Stimulated activated CD8-positive, alpha-beta memory T cell treated with anti-CD3 and anti-CD28 coated beads, Interleukin-2, amount 100 ng/mL, for 1 hour (primary cell): Measurements from ENCODE around the gene DAPK1.

Experiments used
- DNase-seq, 2 donors: peaks; one replicate each; pipeline ENCODE4 v3.0.0-alpha.2; 2020; ENCODE audit warnings: low read depth in 2 of 2

DAPK1 gene

DNA sequence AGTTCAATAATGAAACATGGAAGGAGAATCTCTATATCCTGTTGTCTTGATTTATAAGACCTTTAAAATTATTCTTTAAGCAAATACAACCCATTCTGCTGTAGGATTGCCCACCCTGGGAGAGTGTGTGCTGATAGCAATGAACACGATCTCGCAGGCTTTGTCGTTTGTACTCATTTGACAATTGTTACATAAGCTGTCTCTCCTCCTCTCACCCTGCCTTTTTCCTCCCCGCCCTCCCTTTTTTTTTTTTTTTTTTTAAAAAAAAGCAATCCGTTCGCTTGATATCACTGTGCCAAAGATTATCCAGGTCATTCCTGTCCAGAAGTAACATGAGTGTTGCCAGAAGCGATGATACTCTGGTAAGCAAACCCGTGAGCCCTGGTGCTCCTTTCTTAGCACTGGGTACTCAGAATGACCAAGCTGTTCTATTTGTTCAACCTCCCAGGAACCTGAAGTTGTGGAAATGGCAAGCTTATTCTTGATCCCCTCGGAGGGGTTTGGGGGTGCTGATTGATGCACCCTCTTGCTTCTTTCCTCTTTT lies 145.5 kb downstream of the DAPK1 start:
- DNase-seq, result no peak

DNA sequence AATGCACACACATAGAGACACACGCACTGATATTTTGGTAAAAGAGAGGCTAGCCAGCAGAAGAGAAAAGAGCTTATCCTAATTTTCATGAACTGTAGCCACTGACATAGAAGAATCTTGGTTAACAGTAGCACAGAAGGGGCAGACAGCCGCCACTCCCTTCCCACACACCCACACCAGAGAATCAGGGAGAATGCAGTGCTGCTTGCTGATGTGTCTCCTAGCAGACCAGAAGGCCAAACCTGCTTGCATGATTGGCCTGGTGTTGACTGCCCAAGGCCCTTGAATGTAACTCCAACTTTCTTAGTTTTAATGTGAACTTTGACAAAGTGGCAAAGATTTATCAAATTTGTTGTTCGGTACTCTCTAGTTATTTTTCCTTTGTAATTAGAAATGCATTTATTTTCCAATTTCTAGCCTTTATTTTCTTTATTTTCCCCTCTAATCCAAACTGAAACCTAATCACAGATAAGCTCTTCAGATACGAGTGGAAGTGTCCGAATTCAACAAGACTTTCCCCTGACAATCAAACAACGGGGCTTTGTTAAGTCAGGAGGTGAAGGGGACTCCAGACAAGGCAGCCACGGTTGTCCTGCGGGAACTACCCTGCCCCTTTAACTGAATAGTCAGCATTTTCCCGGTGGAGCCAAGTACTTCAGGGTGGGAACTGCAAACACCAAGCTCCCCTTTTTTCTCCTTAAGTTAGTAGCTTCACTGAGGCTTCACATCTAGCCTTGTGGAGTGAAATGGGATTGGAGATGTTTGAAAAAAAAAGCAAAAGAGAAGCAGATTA lies 146.3 kb downstream of the DAPK1 start:
- no peak for DNase-seq

DNA sequence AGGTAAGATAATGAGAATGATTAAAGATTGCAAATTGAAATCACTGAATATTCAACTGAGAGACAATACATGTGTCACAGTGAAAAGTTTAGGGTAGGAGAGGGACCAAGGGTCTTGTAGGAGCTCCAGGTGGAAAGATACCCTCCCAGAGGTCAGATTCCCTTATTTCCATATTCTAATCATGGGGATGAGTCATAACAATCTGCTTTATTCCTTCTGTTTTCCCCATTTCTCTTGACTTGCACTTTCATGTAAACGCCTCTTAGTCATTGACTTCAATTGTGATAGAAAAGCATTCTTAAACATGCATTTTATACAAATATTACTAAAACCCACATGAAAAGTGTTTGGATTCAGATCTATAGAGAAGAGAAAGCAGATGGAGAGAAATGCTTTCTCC lies 147.0 kb downstream of the DAPK1 start:
- no peak for DNase-seq

DNA sequence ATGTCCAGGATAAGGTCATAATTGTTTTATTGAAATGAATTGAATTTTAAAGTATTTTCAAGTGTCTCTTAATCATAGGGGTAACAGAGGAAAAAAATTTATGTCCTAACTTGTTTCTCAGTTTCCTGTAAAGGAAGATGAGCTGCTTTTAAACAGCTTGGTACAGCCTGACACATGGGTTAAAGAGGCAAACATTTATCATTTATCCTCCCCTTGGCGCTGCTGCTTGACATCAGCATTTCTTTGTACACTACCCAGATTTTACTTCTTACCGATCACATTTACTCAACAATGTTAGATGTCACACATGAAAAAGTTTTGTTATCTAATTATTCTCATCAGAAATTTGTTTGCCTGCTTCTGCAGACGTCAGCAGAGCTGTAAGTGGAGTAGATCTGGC lies 148.9 kb downstream of the DAPK1 start:
- DNase-seq, result no peak

DNA sequence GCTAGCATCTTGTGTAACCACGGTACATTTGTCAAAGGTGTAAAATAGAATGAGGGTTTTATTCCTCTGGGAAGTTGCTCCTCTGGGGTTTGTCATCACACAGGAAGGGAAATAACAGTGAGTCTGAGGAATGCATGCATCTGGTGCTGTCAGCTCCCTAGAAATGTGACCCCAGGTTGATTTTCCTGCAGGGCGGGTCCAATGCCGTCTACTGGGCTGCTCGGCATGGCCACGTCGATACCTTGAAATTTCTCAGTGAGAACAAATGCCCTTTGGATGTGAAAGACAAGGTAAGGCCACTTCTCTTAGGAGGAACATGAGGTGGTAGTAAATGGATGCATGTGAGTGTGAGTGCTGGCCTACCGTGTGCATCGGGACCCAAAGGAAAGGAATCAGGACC lies 149.4 kb downstream of the DAPK1 start:
- no peak for DNase-seq

DNA sequence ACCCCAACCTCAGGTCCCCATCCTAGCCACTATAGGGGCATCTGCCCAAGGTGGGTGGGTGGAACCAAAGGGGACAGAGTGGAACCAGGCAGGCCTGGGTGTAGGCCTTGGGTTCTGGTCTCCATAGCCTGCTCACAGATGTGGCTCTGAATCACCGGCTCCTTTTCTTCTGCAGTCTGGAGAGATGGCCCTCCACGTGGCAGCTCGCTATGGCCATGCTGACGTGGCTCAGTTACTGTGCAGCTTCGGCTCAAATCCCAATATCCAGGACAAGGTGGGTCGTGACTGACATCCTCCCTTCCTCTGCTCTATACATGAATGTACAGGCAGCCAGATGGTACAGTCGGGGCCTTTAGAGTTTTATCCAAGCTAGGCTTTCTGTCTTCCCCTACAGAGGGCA lies 150.9 kb downstream of the DAPK1 start:
- DNase-seq, result no peak

DNA sequence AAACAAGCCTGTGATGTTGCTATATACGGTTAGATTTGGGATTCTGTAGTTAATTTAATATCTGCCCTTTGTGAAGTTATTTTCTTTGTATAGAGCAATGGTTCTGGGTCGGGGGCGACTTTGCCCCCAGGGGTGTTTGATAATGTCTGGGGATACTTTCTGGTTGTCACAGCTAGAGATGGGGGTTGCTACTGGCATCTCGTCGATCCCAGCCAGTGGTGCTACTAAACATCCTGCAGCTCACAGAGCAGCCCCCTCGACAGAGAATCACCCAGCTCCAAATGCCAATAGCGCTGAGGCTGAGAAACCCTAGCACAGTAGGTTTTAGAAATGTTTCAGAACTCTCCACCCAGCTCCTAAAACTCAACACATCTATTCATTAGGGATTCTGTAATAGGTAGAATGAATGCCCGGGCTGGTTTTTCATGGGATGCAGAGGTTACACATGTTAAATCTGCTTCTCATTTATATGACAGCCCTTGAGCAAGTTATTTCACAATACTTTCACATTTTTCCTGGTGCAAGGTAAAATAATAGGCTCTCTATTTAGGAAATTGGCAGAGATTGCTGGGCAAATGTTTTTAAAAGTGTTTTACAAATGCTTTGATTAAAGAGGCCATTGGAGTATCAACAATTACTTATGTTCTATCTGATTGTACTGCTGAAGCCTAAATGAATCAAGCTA lies 153.1 kb downstream of the DAPK1 start:
- no peak for DNase-seq

DNA sequence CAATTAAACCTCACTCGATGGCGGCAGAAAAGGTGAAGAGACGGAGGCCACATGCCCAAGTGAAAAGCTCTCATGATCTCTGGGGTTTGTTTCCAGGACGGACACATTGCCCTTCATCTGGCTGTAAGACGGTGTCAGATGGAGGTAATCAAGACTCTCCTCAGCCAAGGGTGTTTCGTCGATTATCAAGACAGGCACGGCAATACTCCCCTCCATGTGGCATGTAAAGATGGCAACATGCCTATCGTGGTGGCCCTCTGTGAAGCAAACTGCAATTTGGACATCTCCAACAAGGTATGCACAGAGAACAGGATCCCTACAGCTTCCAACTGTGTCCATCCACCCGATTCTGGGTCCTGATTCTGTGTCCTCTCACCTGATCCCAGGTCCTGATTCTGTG lies 153.8 kb downstream of the DAPK1 start:
- DNase-seq, result no peak

DNA sequence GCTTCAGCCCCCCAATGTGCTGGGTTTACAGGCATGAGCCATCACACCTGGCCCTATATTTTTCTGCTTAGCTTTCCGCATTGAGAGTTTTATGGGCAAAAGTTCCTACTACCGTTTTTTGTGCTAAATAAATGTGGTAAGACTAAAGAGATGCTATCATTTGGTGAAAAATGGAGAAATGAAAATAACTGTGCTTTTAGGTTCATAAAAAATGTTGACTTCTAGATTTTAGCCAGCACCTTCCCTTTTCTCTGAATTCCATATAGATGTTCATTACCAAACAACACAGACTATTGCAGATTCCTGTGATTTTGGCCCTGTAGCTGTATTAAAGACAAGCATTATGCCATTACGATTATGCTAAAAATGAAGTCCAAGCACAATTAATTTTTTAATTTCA lies 156.3 kb downstream of the DAPK1 start:
- DNase-seq, result no peak

DNA sequence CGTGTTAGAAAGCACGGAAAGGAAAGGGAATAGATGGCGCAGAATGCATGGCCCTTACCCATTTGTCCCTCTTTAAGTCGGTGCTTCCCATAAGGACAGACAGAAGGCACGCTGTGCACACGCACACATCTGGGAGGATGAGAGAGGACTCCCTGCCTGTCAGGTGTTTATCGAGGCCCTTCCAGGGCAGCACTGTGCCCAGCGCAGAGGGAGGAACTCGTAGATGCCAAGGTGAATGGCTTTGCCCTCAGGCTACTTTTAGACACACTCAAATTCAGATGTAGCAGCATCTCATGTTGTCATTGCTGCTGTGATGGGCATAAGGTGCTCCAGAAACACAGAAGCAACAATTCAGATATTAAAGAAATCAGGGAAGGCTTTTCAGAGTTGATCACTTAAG lies 158.1 kb downstream of the DAPK1 start:
- no peak for DNase-seq

DNA sequence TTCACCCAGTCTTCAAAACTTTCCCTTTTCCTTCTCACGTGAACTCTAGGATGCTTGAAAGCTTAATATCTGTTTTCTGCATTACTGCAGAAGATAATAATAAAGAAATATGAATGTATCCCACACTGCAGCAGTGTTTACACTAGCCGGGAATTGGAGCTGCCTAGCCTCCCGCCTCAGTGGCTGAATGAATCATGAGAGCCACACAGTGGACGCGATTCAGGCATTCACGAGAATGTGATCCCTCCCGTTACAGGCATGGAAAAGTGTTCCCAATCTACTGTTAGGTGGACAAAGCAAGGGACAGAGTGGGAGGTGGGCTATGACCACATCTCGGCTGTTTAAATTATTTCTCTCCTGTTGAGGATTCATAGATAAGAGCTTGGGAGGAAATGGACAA lies 158.8 kb downstream of the DAPK1 start:
- DNase-seq, result no peak

DNA sequence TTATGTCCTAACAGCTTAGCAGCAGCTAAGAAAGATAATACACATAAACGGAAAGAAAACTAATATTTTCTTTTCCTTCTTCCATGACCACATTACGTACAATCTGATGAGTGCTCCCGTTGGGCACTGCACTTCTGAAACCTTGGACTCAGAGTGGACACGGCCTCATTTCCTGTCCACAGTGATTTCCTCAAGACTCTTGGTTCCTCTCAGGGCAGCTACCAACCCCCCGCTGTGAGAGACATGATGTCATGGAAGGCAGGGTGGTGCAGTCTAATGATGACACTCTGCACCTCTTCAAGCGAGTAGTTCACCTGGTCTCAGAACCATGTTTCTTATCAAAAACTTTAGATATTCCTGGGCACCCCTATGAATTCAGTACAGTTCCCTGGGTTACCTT lies 159.5 kb downstream of the DAPK1 start:
- DNase-seq, result no peak

DNA sequence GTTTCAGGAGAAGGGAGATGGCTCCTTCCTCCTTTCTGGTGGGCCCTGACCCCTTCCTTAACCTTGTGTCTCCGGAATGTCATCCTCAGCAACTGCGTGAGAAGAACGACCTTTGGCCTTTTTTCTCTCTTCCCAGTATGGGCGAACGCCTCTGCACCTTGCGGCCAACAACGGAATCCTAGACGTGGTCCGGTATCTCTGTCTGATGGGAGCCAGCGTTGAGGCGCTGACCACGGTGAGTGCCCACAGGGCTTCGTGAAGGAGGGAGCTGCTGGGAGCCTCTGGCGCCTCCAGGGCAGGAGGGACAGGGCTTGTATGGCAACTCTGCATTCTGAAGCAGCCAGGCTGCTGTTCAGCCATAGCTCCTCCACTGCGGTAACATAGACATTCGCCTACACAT lies 160.2 kb downstream of the DAPK1 start:
- DNase-seq, result no peak

DNA sequence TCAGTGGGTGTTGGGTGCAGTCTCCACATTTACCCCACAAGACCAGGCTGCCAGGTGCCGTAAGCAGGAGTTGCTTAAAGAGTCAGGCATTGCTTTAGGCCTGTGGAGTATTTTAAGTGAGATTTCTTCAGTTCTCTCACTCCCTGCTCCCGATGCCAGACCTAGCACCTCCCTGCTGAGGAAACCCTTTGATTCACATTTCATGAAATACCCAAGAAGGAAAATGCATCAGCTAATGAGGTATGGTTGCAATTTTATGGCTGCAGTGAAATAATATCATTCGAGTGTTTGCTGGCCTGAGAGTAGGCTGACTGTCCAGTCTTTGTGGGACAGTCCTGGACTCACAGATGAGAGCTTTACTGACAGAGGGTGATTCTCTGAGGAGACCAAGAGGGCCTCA lies 160.8 kb downstream of the DAPK1 start:
- no peak for DNase-seq

DNA sequence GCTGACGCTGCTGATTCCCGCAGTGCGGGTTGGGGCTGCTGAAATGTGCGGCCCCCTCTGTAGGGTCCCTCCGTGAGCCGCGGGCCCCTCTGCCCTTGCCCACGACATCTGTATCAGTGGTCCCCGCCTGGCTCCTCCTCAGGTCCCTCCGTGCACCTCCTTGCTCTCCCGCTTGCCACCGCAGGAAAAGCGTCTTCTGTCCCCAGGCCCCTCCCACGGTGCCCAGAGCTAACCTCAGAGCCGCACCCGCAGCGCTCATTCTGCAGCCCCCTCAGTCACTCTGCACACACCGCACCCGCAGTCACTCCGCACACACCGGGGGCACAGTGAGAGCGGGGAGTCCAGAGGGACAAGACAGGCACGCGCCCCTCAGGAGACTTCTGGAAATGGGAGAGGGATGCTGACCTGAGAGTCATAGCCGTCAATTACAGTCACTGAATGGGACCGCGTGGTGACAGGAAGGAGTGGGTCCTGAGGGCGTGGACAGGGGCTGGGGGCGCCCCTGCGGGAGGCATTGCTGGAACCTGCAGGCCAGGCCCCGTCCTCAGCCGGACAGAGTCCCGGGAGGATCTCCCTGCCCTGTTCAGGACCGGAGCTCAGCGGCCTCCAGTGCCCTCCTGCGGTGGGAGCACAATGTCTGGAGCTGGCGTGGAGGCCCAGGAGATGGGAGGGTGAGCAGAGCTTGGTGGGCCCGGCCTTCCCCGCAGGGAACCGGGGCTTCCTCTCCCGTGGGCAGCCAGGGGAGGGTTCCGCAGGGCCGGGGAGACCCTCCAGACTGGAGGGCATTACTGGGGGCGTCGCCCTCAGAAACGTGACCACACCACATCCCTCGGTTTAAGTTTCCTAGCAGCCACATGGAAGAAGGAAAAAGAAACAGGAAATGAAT lies 162.1 kb downstream of the DAPK1 start:
- no peak for DNase-seq

DNA sequence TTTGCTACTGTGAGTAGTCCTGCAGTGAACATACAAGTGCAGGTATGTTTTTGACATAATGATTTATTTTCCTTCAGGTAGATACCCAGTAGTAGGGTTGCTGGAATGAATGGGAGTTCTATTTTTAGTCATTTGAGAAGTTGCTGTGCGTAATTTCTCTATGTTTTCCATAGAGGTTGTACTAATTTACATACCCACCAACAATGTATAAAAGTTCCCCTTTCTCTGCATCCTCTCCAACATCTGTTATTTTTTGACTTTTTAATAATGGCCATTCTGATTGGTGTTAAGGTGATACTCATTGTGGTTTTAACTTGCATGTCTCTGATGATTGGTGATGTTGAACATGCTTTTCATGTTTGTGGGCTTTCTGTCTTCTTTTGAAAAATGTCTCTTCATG lies 163.6 kb downstream of the DAPK1 start:
- DNase-seq, result no peak

DNA sequence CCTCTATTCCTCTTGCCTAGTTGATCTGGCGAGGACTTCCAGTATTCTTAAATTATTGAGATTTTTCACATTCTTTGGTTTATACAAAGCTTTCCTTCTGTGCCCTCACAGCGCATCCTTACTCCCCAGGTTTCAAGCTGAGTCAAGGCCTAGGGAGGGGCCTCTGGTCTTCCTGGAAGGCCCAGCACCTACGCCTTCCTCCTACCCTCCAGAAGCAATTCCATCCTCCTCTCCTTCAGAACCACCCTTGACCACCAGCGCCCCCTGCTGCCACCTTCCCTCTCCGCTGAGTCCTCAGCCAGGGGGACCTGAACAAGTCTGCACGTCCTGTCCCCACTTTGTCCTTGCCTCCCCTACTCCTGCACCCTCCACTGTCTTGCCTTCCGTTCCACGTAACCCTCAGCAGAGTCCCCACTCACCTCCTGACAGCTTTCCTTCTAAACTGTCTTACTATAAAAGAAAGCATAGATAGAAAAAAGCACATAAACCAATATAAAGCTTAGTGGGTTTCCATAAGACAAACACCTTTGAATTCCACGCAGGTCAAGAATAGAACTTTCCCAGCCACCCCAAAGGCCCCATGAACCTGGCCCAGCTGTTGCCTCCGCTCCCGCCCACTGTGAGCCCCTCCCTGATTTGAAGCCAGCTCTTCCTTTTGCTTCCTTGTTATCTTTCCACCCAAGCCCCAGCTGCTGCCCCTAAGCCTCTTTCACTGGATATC lies 165.3 kb downstream of the DAPK1 start:
- DNase-seq, result no peak

DNA sequence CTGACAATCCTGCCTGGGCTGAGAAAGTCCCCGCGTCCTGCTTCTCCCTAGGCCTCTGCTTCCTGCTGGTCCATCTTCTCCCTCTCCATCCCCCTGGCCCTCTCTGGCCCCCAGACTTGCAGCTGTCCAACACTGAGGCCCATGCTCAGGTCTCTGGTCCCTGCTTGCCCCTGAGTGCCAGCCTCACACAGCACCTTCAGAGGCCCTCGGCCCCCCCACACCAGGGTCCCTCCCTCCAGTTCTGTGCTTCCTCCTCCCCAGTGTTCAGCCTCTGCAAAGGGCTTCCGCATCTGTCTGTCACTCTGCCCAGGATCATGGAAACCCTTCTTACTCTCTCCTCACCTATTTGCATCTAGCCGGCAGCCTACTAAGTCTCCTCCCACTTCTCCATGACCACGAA lies 165.9 kb downstream of the DAPK1 start:
- DNase-seq, result no peak

DNA sequence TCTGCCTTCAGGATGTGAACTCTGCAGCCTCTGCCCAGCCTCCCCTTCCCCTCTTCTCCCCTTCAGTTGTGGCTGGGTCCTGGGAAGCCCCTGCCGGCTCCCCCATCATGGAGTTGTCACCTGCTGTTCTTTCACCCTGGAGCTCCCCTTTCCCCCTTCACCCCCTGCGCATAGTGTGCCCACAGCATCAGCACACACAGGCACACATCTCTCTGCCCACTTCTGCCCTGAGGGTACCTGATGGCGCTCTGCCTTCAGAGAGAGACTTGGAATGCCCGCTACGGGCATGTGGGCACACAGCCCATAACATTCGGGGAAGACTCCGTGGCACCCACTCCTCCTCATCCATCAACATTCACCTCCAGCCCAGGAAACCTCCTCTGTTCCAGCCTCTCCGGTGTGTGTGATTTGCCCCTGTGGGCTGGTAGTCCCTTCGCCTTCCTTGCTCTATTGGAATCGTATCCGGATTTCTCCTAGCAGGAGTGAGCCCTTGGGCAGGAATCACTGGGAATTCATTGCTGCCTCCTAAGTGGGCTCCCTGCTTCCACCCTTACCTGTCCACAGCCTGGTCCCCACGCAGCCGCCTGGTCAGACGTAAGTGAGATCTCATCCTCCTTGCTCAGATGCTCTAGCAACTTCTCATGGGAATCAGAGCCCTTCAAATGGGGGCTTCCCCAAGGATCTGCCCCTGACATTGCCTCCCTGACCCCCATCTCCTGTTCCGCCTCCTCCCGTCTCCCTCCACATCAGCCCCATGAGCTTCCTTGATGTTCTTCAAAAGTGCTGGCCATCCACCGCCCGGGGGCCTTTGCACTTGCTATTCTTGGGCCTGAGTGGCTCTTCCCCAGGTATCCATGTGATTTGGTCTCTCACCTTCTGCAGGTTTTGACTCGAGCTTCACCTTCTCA lies 166.7 kb downstream of the DAPK1 start:
- DNase-seq, result no peak

DNA sequence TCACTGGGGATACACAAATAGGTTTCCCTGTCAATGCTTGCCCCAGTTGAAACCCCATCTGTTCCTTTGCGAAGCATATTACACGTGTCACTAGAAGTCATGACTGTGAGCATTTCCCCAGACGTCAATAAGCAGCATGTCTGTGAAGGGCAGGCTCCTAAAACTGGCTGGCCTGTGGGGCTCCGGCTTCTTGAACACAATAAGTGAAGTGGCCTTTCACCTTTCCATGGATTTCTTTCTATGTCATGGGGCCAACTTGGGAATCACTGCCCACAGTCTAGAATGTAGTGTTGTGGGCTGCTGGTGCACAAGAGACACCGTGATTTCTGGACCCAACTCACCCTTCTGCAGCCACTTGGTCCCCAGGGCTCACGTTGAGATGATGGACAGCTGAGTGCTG lies 167.8 kb downstream of the DAPK1 start:
- DNase-seq, result no peak
